Ovary (tissue), 9 donors: ENCODE measurements around the gene BPIFA3. TPM values are rescaled to one million over a fixed set of nuclear protein-coding genes. Genes with fewer than 3 reads are reported as not detected.

Experiments used
- DNase-seq, 5 donors: peaks; one replicate each; pipeline ENCODE4 v3.0.0-alpha.2; 2019 to 2020
- H3K27ac ChIP-seq, 2 donors: fragments of 200-600 bp; one replicate each; pipeline versions ENCODE4 v1.5.1 to v1.8.0; 2019 to 2022
- H3K27me3 ChIP-seq: fragments of 200-600 bp; one replicate; pipeline ENCODE4 v1.8.0; 2022
- H3K36me3 ChIP-seq: fragments of 200-600 bp; sonication (generic); one replicate; pipeline ENCODE4 v1.5.1; 2019
- H3K4me1 ChIP-seq: one replicate; pipeline ENCODE4 v1.8.1; 2013; ENCODE audit warnings: mild to moderate bottlenecking, moderate library complexity; ENCODE audit not compliant: insufficient read depth
- H3K4me3 ChIP-seq: fragments of 200-600 bp; sonication (generic); one replicate; pipeline ENCODE4 v1.5.1; 2017
- H3K9me3 ChIP-seq, 2 donors: fragments of 200-600 bp in 1 of 2; sonication (generic) in 1 of 2; one replicate each; pipeline versions ENCODE4 v1.5.1 to v1.8.1; 2013 to 2019; ENCODE audit warnings: mild to moderate bottlenecking in 1 of 2, moderate library complexity in 1 of 2
- EP300 ChIP-seq: sonication (generic); formaldehyde crosslinking; IDR thresholded peaks from one replicate; pipeline ENCODE4 v1.6.1; 2017; ENCODE audit warnings: antibody characterized with exemption
- POLR2A ChIP-seq: fragments of 450-650 bp; IDR thresholded peaks from one replicate; pipeline ENCODE4 v1.6.1; 2017; ENCODE audit warnings: antibody characterized with exemption, mild to moderate bottlenecking, moderate library complexity
- WGBS, 3 donors: extraction: QIAGEN DNeasy Blood & Tissue Kit in 1 of 3; methylation state at CpG; one replicate each; pipeline versions ENCODE4 v1.1.5 to v1.1.7; 2013 to 2017; 5-methylcytosine and 5-hydroxymethylcytosine counted together
- intact Hi-C, 4 donors: fragments of 100-400 bp; cut with DNase I; formaldehyde crosslinking; loops; one replicate each; pipeline versions ENCODE4 v1.11.0 to v1.15.1; 2022 to 2023
- polyA plus RNA-seq, 2 donors: library from polyadenylated mRNA; stranded (reverse); fragments of 200-250 nt in 1 of 2; fragments of 350-450 nt in 1 of 2; fragmentation: Illumina TruSeq in 1 of 2; extraction: RNeasy Lipid Tissue Mini Kit (QIAGEN cat#74804) in 1 of 2; gene quantifications; one replicate each; pipeline ENCODE4 v1.2.3, GENCODE V29; 2013 to 2014
- total RNA-seq, 7 donors: library from RNA; depleted of rRNA in 2 of 7; stranded (reverse); fragments of >200 nt in 2 of 7; fragmentation: NEBNext Ultra II Directional in 3 of 7; extraction: Animal tissue kit (Norgen Biotek cat#: 25700) in 3 of 7; gene quantifications; one replicate each; pipeline versions ENCODE4 v1.1.0 to v1.2.4, GENCODE V29; 2016 to 2023
- TF ChIP-seq, protein P1 (sequence below), 3 donors: fragments of 450-650 bp in 2 of 3; fragments of 200-600 bp in 1 of 3; IDR thresholded peaks; one replicate each; pipeline versions ENCODE4 v1.5.1 to v1.8.0; 2016 to 2022; ENCODE audit warnings: antibody characterized with exemption in 3 of 3, mild to moderate bottlenecking in 1 of 3
- donor health status: DM: no; HTN: no; CAD: no; lungs with moderate emphysema.
- donor health status: DM: no; HTN: no; CAD: no.
- donor health status: Bipolar disorder and iron deficiency.
- donor health status: DM: yes; HTN: yes; CAD: no.
- donor health status: DM: no; HTN: no; CAD: no.
- donor health status: DM: yes; HTN: yes; CAD: no.

Gene BPIFA3
- total and polyA plus RNA-seq, 9 donors: not detected

DNA sequence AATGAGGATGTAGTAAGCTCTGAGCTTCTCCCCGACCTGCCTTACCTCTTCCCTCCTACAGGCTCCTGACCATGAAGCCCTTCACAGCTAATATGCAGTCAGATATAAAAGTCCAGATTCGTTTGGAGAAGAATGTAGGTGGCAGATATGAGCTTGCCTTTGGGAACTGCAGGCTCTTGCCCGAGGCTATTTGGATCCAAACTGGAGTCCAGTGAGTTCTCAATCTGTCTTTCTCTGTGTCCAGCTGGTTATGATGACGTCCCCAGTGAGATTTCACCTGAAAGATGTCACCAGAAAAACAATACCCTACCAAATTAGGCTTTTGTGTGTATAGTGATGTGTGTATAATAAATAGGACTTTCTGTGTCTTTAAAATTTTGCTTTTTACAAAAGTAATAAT, 14.7 kb upstream of the BPIFA3 start:
- Histone ChIP-seq H3K9me3 (no peaks in the 10 kb centered on the region), H3K4me1 (no peaks in the 10 kb centered on the region), H3K4me3 (no peak overlapping the region), H3K27me3 (no peaks in the 10 kb centered on the region), H3K27ac (no peak overlapping the region), H3K36me3 (no peaks in the 10 kb centered on the region)
- WGBS, 3 donors: 46 to 65% (median 47%) methylated on average over 4 of the region's 4 CpGs
- no peak for DNase-seq
- intact Hi-C loops: no loop called here
- TF ChIP-seq, protein P1, sequence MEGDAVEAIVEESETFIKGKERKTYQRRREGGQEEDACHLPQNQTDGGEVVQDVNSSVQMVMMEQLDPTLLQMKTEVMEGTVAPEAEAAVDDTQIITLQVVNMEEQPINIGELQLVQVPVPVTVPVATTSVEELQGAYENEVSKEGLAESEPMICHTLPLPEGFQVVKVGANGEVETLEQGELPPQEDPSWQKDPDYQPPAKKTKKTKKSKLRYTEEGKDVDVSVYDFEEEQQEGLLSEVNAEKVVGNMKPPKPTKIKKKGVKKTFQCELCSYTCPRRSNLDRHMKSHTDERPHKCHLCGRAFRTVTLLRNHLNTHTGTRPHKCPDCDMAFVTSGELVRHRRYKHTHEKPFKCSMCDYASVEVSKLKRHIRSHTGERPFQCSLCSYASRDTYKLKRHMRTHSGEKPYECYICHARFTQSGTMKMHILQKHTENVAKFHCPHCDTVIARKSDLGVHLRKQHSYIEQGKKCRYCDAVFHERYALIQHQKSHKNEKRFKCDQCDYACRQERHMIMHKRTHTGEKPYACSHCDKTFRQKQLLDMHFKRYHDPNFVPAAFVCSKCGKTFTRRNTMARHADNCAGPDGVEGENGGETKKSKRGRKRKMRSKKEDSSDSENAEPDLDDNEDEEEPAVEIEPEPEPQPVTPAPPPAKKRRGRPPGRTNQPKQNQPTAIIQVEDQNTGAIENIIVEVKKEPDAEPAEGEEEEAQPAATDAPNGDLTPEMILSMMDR (IDR thresholded peaks at IDR 0.05): no peak
- TF ChIP-seq EP300: no peak
- no peak for TF ChIP-seq POLR2A

DNA sequence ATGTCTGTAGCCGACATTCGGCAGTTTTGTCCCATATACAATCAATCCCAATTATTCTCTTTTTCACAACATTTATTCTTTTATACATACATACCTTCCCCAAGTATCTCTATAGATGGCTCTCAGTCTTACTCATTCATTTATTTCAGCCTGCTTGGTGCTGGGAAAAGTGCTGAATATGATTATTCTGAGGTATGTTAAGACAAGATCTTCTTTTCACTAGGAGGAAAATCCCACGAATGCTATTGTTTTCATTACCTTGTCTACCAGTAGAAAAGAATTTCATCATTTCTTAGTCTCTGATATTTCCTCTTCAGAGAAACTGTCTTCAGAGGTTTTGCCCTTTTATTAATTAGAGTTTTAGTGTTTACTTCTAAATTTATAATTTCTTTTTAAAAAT, 13.7 kb upstream of the BPIFA3 start:
- Histone ChIP-seq H3K36me3 (no peaks in the 10 kb centered on the region), H3K9me3 (no peaks in the 10 kb centered on the region), H3K4me1 (no peaks in the 10 kb centered on the region), H3K4me3 (no peak overlapping the region), H3K27me3 (no peaks in the 10 kb centered on the region), H3K27ac (no peak overlapping the region)
- DNase-seq: no peak
- 72 to 85% (median 80%) methylated on average over 3 of the region's 3 CpGs for WGBS, 3 donors
- TF ChIP-seq EP300 (no peak), POLR2A (no peak)
- TF ChIP-seq, protein P1 (IDR thresholded peaks at IDR 0.05): no peak
- intact Hi-C loops: no loop called here

DNA sequence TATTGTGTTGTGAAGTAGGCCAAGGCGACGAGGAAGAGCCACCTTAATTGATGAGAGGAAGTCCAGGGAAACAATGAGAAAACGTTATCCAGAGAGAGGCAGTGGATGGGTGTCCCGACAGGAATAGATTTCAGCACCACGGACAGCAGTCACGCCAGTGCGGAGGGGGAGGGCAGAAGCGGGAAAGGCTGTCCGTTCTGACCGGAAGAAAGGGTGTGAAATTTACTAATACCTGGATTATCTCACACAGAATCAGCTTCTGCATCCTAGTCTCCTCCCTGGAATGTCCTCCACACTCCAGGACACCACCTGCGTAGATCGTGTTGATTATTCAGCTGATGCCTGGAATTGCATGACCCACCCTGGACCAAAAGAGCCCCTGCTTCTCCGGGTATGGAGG, 7.4 kb upstream of the BPIFA3 start:
- H3K27me3 ChIP-seq: no peaks in the 10 kb centered on the region
- no peaks in the 10 kb centered on the region for H3K9me3 ChIP-seq
- H3K4me1 ChIP-seq: no peaks in the 10 kb centered on the region
- no peak for TF ChIP-seq POLR2A
- TF ChIP-seq, protein P1 (IDR thresholded peaks at IDR 0.05): no peak
- TF ChIP-seq EP300: no peak
- peak; percentile 11 to 59 (median 42) for DNase-seq
- H3K4me3 ChIP-seq: no peak overlapping the region
- 2 to 7% (median 3%) methylated on average over 13 of the region's 13 CpGs for WGBS, 3 donors
- H3K27ac ChIP-seq: no peak overlapping the region
- no peaks in the 10 kb centered on the region for H3K36me3 ChIP-seq
- intact Hi-C loops: no loop called here

GRCh38 chr20:33210371-33210770, 6.8 kb upstream of the BPIFA3 start:
- intact Hi-C loops: no loop called here
- no peaks in the 10 kb centered on the region for H3K27me3 ChIP-seq
- 23 to 35% (median 34%) methylated on average over 1 of the region's 1 CpG for WGBS, 3 donors

More at GRCh38 chr20:33210371-33210770, 6.8 kb upstream of the BPIFA3 start:
- Histone ChIP-seq H3K36me3 (no peaks in the 10 kb centered on the region), H3K9me3 (no peaks in the 10 kb centered on the region), H3K4me1 (no peaks in the 10 kb centered on the region), H3K27ac (no peak overlapping the region), H3K4me3 (no peak overlapping the region)
- DNase-seq: no peak
- TF ChIP-seq EP300: no peak
- TF ChIP-seq POLR2A: no peak
- TF ChIP-seq, protein P1 (IDR thresholded peaks at IDR 0.05): no peak
